ENCODE data around the gene LRMDA. TPM values are rescaled to one million over a fixed set of nuclear protein-coding genes. Genes with fewer than 3 reads are reported as not detected.

The LRMDA gene
- total RNA-seq, 1 experiment from 2014 or later = not detected

DNA sequence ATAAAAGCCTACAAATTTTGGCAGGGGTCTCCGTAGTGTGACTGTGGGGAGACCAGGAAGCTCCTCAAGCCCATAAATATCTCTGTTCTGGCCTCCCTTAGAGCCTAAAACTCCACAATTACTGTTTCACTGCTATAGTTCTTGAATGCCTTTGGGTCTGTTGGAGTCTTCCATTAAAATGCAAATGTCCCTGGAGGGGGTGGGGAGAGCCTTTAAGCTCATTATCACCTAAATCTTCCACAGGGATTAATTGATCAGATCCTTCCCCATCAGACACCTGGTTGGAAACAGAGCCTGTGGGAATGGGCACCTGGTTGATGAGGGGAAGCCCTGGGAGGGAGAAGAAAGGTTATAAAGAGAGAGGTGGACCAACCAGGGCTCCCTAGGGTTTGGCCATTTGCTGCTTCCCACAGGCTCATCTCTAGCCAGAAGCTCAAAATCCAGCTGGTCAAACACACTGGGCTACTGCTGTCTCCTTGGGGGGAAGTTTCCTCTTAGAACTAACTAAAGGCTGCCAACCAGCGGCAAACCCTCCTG is 718.2 kb downstream of the LRMDA start:
- Histone ChIP-seq H3K27ac (ENCODE audit: low read depth, low read length, poor library complexity, severe bottlenecking) (no peak overlapping the region), H3K4me1 (ENCODE audit: insufficient read depth, low read length, poor library complexity, severe bottlenecking) (no peaks in the 10 kb centered on the region), H3K36me3 (ENCODE audit: insufficient read depth, low read length, poor library complexity, severe bottlenecking) (no peaks in the 10 kb centered on the region), H3K9me3 (ENCODE audit: low read depth, low read length, poor library complexity, severe bottlenecking) (peaks cover 5% of the 10 kb centered on the region), H3K4me3 (ENCODE audit: low read depth, low read length, poor library complexity, severe bottlenecking) (no peak overlapping the region), H3K27me3 (replicated peaks; ENCODE audit: insufficient read depth, low read depth, low read length, poor library complexity) (no peaks in the 10 kb centered on the region)
- CTCF ChIA-PET = no interaction called here
- no peak for DNase-seq (ENCODE audit: low spot score)
- POLR2A ChIA-PET (ENCODE audit: low non-redundant PET) = no interaction called here
- no peak for TF ChIP-seq EZH2 (IDR thresholded peaks at IDR 0.05; ENCODE audit: borderline replicate concordance, low read depth, low read length, poor library complexity, severe bottlenecking)
- TF ChIP-seq, protein P1, sequence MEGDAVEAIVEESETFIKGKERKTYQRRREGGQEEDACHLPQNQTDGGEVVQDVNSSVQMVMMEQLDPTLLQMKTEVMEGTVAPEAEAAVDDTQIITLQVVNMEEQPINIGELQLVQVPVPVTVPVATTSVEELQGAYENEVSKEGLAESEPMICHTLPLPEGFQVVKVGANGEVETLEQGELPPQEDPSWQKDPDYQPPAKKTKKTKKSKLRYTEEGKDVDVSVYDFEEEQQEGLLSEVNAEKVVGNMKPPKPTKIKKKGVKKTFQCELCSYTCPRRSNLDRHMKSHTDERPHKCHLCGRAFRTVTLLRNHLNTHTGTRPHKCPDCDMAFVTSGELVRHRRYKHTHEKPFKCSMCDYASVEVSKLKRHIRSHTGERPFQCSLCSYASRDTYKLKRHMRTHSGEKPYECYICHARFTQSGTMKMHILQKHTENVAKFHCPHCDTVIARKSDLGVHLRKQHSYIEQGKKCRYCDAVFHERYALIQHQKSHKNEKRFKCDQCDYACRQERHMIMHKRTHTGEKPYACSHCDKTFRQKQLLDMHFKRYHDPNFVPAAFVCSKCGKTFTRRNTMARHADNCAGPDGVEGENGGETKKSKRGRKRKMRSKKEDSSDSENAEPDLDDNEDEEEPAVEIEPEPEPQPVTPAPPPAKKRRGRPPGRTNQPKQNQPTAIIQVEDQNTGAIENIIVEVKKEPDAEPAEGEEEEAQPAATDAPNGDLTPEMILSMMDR (conservative IDR thresholded peaks at IDR 0.05; ENCODE audit: low read depth, low read length) = no peak
- BruUV-seq (replicated peaks) = no TSS peak
- intact Hi-C loops (cut with micrococcal nuclease; ENCODE audit: unreplicated experiment) = no loop called here

DNA sequence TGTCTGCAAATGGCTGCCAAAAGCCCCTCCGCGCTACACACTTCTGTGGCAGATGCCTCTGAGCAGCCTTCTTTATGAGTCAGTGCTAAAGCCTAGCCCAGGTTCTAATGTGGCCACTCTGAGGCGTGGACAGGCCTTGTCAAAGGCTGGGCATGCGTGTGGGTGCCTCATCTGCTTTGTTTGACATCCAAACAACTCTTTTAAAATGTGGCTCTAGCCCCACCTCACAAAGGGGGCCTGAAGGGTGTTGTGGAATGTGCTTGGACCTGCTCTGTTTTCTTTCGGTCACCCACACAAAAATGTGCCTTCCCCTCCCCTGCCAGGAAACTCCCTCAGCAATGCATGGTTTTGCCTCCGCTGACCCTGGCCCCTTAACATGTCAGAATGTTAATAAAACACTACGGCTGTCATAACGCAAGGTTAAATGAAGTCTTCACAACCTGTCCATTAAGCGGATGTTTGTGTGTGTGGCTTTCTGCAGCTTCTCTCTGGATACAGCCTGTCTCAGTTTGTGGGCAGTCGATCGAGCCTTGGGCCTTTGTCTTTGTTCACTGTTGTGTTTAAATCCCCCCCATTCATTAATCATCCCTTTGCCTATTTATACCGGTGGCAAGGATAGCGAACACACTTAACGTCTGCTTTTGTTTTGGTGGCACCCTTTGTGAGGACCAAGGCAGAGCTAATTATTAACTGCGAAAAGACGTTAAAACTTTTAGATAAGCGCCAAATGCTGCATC is 718.9 kb downstream of the LRMDA start:
- TF ChIP-seq EZH2 (IDR thresholded peaks at IDR 0.05; ENCODE audit: borderline replicate concordance, low read depth, low read length, poor library complexity, severe bottlenecking) = no peak
- TF ChIP-seq, protein P1 (conservative IDR thresholded peaks at IDR 0.05; ENCODE audit: low read depth, low read length) = no peak
- no peak overlapping the region for H3K27ac ChIP-seq (ENCODE audit: low read depth, low read length, poor library complexity, severe bottlenecking)
- intact Hi-C loops (cut with micrococcal nuclease; ENCODE audit: unreplicated experiment) = no loop called here
- H3K4me3 ChIP-seq (ENCODE audit: low read depth, low read length, poor library complexity, severe bottlenecking) = no peak overlapping the region
- no peaks in the 10 kb centered on the region for H3K27me3 ChIP-seq (replicated peaks; ENCODE audit: insufficient read depth, low read depth, low read length, poor library complexity)
- no TSS peak for BruUV-seq (replicated peaks)
- no peaks in the 10 kb centered on the region for H3K36me3 ChIP-seq (ENCODE audit: insufficient read depth, low read length, poor library complexity, severe bottlenecking)
- no peaks in the 10 kb centered on the region for H3K4me1 ChIP-seq (ENCODE audit: insufficient read depth, low read length, poor library complexity, severe bottlenecking)
- no peak for DNase-seq (ENCODE audit: low spot score)
- peaks cover 5% of the 10 kb centered on the region for H3K9me3 ChIP-seq (ENCODE audit: low read depth, low read length, poor library complexity, severe bottlenecking)
- ChIA-PET POLR2A (ENCODE audit: low non-redundant PET) (no interaction called here), CTCF (no interaction called here)

GRCh38 chr10:76150876-76151288 is 719.5 kb downstream of the LRMDA start:
- no TSS peak for BruUV-seq (replicated peaks)
- TF ChIP-seq, protein P1 (conservative IDR thresholded peaks at IDR 0.05; ENCODE audit: low read depth, low read length) = no peak
- no peak for TF ChIP-seq EZH2 (IDR thresholded peaks at IDR 0.05; ENCODE audit: borderline replicate concordance, low read depth, low read length, poor library complexity, severe bottlenecking)
- POLR2A ChIA-PET (ENCODE audit: low non-redundant PET) = no interaction called here
- CTCF ChIA-PET = no interaction called here
- no peak for DNase-seq (ENCODE audit: low spot score)
- Histone ChIP-seq H3K27ac (ENCODE audit: low read depth, low read length, poor library complexity, severe bottlenecking) (no peak overlapping the region), H3K9me3 (ENCODE audit: low read depth, low read length, poor library complexity, severe bottlenecking) (peaks cover 5% of the 10 kb centered on the region), H3K27me3 (replicated peaks; ENCODE audit: insufficient read depth, low read depth, low read length, poor library complexity) (no peaks in the 10 kb centered on the region), H3K4me3 (ENCODE audit: low read depth, low read length, poor library complexity, severe bottlenecking) (no peak overlapping the region), H3K36me3 (ENCODE audit: insufficient read depth, low read length, poor library complexity, severe bottlenecking) (no peaks in the 10 kb centered on the region), H3K4me1 (ENCODE audit: insufficient read depth, low read length, poor library complexity, severe bottlenecking) (no peaks in the 10 kb centered on the region)
- intact Hi-C loops (cut with micrococcal nuclease; ENCODE audit: unreplicated experiment) = no loop called here
